Ovary (tissue), 3 donors: ENCODE data around the gene TOP2B.

Source experiments
- CTCF ChIP-seq, 3 donors: fragments of 450-650 bp in 2 of 3; fragments of 200-600 bp in 1 of 3; IDR thresholded peaks; one replicate each; pipeline versions ENCODE4 v1.5.1 to v1.8.0; 2016 to 2022; ENCODE audit warnings: antibody characterized with exemption in 3 of 3, mild to moderate bottlenecking in 1 of 3
- EP300 ChIP-seq: sonication (generic); formaldehyde crosslinking; IDR thresholded peaks from one replicate; pipeline ENCODE4 v1.6.1; 2017; ENCODE audit warnings: antibody characterized with exemption
- POLR2A ChIP-seq: fragments of 450-650 bp; IDR thresholded peaks from one replicate; pipeline ENCODE4 v1.6.1; 2017; ENCODE audit warnings: antibody characterized with exemption, mild to moderate bottlenecking, moderate library complexity
- donor health status: DM: no; HTN: no; CAD: no.

- TF ChIP-seq CTCF (IDR thresholded peaks at IDR 0.05) = no peak
- TF ChIP-seq EP300 = no peak
- no peak for TF ChIP-seq POLR2A
Measured at GRCh38 chr3:25567388-25567787, 97.3 kb downstream of the TOP2B start.
